Measurements from ENCODE around the gene C1orf52.

C1orf52 gene

DNA sequence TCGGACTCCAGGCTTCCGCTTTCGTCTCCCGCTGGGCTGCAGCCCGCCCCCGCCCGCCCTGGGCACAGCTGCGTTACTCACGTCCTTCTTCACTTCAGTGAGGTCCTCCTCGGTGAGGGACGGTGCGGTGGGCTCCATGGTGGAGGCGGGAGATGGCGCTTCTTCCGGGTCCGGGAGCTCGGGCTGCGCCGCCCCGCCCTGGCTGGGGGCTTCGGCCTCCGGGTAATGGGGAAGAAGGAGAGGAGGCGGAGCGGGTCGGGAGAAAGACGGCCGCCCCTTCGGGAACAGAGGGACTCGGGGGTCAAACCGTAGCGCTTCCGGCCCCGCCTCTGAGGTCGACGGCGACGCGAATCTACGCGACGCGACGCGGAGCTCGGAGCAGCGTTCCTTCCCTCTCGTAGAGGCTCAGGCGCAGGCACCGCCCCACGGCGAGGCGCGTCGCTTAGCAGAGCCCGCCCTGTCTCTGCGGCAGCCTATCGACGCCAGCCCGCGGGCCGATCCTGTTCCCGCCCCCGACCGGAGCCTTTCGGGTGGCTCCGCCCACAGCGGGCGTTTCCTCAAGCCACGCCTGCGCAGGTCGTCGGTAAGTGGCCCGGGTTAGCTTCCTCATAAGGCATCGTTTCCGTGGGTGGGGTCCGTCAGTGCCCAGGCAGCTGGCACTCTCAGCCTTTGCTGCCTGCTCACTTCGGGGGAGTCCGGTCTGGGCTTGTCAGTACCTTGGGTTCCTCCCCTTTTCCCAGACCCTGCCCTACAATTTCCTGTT lies 16.9 kb upstream of the C1orf52 start, which contains the start of gene BCL10:
TSS of gene BCL10 (minus strand) at position 418 of the 763 bp plus-strand sequence. CDS start at position 138, 280 bp downstream.
- POLR2A ChIA-PET: interaction anchor here (0.7 to 2.7 kb wide), 10 partner anchors 15 to 407 kb away, joined by 3 to 15 read pairs (median 5); partner anchors contain the start of genes C1orf52 and CCN1
- peak within 1 kb of the TSS; percentile 94 for H3K4me3 ChIP-seq (ENCODE audit: low read depth, low read length)
- CTCF ChIA-PET: interaction anchor here (1.0 to 10.5 kb wide), 8 partner anchors 8 to 417 kb away, joined by 3 to 146 read pairs (median 4); partner anchors contain the start of gene C1orf52
- DNase-seq (ENCODE audit: low read depth, low spot score): peak; percentile 82
- TF ChIP-seq, protein P1, sequence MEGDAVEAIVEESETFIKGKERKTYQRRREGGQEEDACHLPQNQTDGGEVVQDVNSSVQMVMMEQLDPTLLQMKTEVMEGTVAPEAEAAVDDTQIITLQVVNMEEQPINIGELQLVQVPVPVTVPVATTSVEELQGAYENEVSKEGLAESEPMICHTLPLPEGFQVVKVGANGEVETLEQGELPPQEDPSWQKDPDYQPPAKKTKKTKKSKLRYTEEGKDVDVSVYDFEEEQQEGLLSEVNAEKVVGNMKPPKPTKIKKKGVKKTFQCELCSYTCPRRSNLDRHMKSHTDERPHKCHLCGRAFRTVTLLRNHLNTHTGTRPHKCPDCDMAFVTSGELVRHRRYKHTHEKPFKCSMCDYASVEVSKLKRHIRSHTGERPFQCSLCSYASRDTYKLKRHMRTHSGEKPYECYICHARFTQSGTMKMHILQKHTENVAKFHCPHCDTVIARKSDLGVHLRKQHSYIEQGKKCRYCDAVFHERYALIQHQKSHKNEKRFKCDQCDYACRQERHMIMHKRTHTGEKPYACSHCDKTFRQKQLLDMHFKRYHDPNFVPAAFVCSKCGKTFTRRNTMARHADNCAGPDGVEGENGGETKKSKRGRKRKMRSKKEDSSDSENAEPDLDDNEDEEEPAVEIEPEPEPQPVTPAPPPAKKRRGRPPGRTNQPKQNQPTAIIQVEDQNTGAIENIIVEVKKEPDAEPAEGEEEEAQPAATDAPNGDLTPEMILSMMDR (IDR thresholded peaks at IDR 0.05; ENCODE audit: insufficient read depth, low read length, missing control alignments): no peak

DNA sequence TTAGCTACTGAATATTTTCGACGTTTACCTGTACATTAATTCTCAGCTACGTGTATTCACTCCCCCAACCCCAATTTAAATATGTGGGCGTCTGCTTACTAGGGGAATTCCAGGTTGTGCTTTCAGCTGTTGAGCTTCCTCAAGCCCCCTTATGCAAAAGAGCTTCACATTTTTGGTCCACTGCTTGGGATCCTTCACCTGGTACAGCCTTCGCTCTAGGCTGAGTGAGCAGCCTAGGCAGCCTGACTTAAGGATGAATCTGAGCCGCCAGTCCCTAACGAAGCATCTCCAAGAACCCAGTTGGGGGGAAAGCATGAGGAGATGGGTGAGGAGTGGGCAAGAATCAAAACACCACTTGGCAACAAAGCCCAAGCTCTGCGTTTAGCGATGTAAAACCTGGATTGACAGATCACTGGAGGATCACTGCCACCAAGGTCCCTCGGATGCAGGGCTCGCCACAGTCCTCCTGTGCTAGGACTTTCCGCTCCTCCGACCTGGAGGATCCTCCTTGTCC lies 16.3 kb upstream of the C1orf52 start:
- TF ChIP-seq, protein P1 (IDR thresholded peaks at IDR 0.05; ENCODE audit: insufficient read depth, low read length, missing control alignments): no peak
- ChIA-PET CTCF (interaction anchor here (1.2 to 10.5 kb wide), 6 partner anchors 8 to 166 kb away, joined by 4 to 146 read pairs (median 4); partner anchors contain the start of gene C1orf52), POLR2A (interaction anchor here (1.0 to 2.7 kb wide), 6 partner anchors 17 to 408 kb away, joined by 3 to 15 read pairs (median 6); partner anchors contain the start of genes C1orf52 and CCN1)
- peak overlapping the region; percentile 94 for H3K4me3 ChIP-seq (ENCODE audit: low read depth, low read length)
- no peak for DNase-seq (ENCODE audit: low read depth, low spot score)

DNA sequence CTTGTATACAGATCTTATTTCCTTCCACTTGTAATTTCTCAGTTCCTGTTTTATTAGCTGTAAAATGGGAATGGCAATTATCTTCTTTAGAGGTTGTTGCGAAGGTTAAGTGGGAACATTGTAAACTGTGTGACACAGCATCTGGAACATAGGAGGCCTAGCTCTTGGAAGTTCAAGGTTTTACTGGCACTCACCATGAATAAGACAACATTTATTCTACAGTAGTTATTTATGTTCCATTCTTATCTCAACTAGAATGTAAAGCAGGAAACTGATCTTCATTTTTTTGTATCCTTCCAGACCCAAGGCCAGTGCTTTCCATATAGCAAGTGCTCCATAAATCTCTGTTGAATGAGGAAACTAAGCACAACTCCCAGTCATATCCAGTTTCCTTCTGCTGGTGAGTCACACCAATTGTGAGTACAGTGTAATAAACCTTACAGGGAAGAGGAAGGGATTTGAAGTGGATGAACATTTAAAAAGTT lies 15.5 kb upstream of the C1orf52 start:
- POLR2A ChIA-PET: interaction anchor here (2.1 kb wide), 1 partner anchor 16 kb away, joined by 10 read pairs; the partner anchor contains the start of gene C1orf52
- H3K4me3 ChIP-seq (ENCODE audit: low read depth, low read length): peak overlapping the region; percentile 94
- CTCF ChIA-PET: interaction anchor here (1.2 to 10.5 kb wide), 5 partner anchors 10 to 330 kb away, joined by 4 to 146 read pairs (median 4); partner anchors contain the start of gene C1orf52
- DNase-seq (ENCODE audit: low read depth, low spot score): no peak
- TF ChIP-seq, protein P1 (IDR thresholded peaks at IDR 0.05; ENCODE audit: insufficient read depth, low read length, missing control alignments): no peak

DNA sequence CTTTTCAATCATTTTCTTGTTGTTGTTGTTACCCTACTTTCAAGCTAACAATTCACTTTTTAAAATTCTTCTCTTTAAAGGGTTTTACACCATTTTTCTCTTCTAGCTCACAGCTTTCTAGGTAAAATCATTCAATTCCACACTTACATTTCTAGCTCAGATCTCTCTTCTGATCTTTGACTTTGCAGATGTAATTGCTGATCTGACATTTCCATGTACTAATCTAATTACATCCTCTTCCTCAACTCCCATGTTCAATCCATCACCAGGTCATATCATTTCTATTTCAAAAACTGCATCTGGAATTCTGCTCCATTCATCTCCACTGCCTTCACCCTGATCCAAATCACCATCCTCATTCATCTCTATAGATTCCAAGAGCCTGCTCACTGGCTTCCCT lies 13.9 kb upstream of the C1orf52 start:
- TF ChIP-seq, protein P1 (IDR thresholded peaks at IDR 0.05; ENCODE audit: insufficient read depth, low read length, missing control alignments): no peak
- ChIA-PET CTCF (interaction anchor here (1.0 to 10.5 kb wide), 5 partner anchors 14 to 328 kb away, joined by 3 to 146 read pairs (median 5); partner anchors contain the start of gene C1orf52), POLR2A (no interaction called here)
- no peak overlapping the region for H3K4me3 ChIP-seq (ENCODE audit: low read depth, low read length)
- DNase-seq (ENCODE audit: low read depth, low spot score): no peak

DNA sequence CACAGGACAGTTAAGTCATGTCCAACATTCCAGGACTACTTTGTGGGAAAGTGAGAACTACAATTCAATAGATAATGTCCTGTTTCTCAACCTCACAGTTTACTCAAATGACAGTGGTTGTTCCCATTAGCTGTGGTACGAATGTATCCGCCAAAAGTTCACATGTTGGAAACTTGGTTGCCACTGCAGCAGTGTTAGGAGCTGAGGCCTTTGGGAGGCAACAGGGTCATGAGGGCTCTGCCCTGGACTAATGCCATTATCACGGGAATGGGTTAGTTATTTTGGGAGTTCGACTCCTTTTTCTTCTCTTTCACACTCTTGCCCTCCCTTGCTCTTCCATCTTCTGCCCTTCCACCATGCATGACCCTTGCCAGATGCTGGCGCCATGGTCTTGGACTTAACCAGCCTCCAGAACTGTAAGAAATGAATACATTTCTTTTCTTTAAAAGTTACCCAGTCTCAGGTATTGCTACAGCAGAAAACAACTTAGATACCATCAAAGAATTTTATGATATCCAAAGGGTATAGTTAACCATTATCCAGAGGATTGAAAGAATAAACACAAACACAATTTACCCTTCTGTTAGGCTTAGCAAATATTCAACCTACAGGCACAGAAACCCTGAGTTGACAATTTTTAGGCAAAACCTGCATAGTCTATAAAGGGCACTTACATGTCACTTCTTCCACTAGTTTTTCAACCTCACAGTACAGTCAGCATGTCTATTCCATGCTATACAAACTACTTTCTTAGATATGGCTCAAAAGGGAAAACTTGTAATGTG lies 9.5 kb upstream of the C1orf52 start:
- CTCF ChIA-PET: interaction anchor here (1.8 to 10.5 kb wide), 2 partner anchors 7 to 10 kb away, joined by 5 to 146 read pairs; partner anchors contain the start of genes BCL10 and C1orf52
- POLR2A ChIA-PET: no interaction called here
- H3K4me3 ChIP-seq (ENCODE audit: low read depth, low read length): no peak overlapping the region
- no peak for DNase-seq (ENCODE audit: low read depth, low spot score)
- TF ChIP-seq, protein P1 (IDR thresholded peaks at IDR 0.05; ENCODE audit: insufficient read depth, low read length, missing control alignments): no peak

Data from AG04449 (cell line).